ENCODE measurements around the gene RAB23. TPM values are rescaled to one million over a fixed set of nuclear protein-coding genes. Genes with fewer than 3 reads are reported as not detected.

RAB23 gene
- total and polyA plus RNA-seq, 2 donors (not counting 3 experiments of a cell fraction or from before 2014, with no cell fraction given): 3.4 to 9.4 TPM

GRCh38 chr6:57256541-57256940 lies 34.4 kb upstream of the RAB23 start:
- dilution Hi-C loops (cut with MboI; ENCODE audit: extremely low pct_ligation_motif_present, low sequenced_read_pairs): no loop called here

More at GRCh38 chr6:57256541-57256940, 34.4 kb upstream of the RAB23 start:
- no peak for FAIRE-seq
- Histone ChIP-seq H4K20me1 (replicated peaks; ENCODE audit: control insufficient read depth, extremely low read depth, insufficient read depth, low read length) (no peaks in the 10 kb centered on the region), H3K27ac (ENCODE audit: insufficient read depth, low read depth, low read length) (no peak overlapping the region), H3K36me3 (ENCODE audit: control insufficient read depth in 2 of 2, extremely low read depth in 1 of 2, insufficient read depth in 2 of 2, low read length in 2 of 2) (no peaks in the 10 kb centered on the region), H3K4me2 (ENCODE audit: insufficient read depth, low read length) (no peak overlapping the region), H2AFZ (ENCODE audit: low read depth, low read length) (no peak overlapping the region), H3K79me2 (ENCODE audit: control insufficient read depth, insufficient read depth, low read length) (no peaks in the 10 kb centered on the region), H3K4me1 (ENCODE audit: control insufficient read depth, extremely low read depth, insufficient read depth, low read length) (no peaks in the 10 kb centered on the region), H3K9me1 (replicated peaks; ENCODE audit: control insufficient read depth, extremely low read depth, insufficient read depth, low read length) (no peaks in the 10 kb centered on the region), H3K27me3 (ENCODE audit: control insufficient read depth in 2 of 2, insufficient read depth in 2 of 2, low read length in 2 of 2) (peaks cover 1 to 2% of the 10 kb centered on the region in 2 experiments), H3K4me3 (replicated peaks in 1 of 3; ENCODE audit: insufficient read depth in 1 of 3, low read depth in 1 of 3, low read length in 3 of 3) (no peak overlapping the region), H3K9ac (replicated peaks; ENCODE audit: extremely low read depth, insufficient read depth, low read length) (no peak overlapping the region), H3K9me3 (replicated peaks; ENCODE audit: control insufficient read depth, insufficient read depth, low read length) (no peaks in the 10 kb centered on the region)
- CTCF ChIA-PET: no interaction called here
- POLR2A ChIA-PET: no interaction called here
- TF ChIP-seq EZH2 (IDR thresholded peaks at IDR 0.05; ENCODE audit: borderline replicate concordance, low read depth, low read length, severe bottlenecking) (no peak), GATA2 (IDR thresholded peaks at IDR 0.05; ENCODE audit: insufficient read depth, insufficient read length, low read depth, low read length) (no peak), FOS (IDR thresholded peaks at IDR 0.05; ENCODE audit: borderline replicate concordance, insufficient read depth, low read length) (no peak), JUN (IDR thresholded peaks at IDR 0.05; ENCODE audit: borderline replicate concordance, insufficient read depth, insufficient read length, low read depth) (no peak), MYC (IDR thresholded peaks at IDR 0.05; ENCODE audit: low read depth, low read length) (no peak), POLR2AphosphoS5 (IDR thresholded peaks at IDR 0.05; ENCODE audit: insufficient read depth, low read depth, low read length) (no peak), POLR2A (IDR thresholded peaks at IDR 0.05; ENCODE audit: low read depth, low read length) (no peak)
- TF ChIP-seq, protein P1, sequence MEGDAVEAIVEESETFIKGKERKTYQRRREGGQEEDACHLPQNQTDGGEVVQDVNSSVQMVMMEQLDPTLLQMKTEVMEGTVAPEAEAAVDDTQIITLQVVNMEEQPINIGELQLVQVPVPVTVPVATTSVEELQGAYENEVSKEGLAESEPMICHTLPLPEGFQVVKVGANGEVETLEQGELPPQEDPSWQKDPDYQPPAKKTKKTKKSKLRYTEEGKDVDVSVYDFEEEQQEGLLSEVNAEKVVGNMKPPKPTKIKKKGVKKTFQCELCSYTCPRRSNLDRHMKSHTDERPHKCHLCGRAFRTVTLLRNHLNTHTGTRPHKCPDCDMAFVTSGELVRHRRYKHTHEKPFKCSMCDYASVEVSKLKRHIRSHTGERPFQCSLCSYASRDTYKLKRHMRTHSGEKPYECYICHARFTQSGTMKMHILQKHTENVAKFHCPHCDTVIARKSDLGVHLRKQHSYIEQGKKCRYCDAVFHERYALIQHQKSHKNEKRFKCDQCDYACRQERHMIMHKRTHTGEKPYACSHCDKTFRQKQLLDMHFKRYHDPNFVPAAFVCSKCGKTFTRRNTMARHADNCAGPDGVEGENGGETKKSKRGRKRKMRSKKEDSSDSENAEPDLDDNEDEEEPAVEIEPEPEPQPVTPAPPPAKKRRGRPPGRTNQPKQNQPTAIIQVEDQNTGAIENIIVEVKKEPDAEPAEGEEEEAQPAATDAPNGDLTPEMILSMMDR (IDR thresholded peaks at IDR 0.05; ENCODE audit: extremely low read depth in 1 of 2, insufficient read depth in 1 of 2, low read depth in 1 of 2, low read length in 2 of 2): no peak
- TF ChIP-seq, protein P2, sequence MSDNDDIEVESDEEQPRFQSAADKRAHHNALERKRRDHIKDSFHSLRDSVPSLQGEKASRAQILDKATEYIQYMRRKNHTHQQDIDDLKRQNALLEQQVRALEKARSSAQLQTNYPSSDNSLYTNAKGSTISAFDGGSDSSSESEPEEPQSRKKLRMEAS (IDR thresholded peaks at IDR 0.05; ENCODE audit: insufficient read depth, insufficient read length): no peak
- no TSS peak for BruUV-seq (replicated peaks)
- intact Hi-C loops (cut with micrococcal nuclease): no loop called here
- no peak for DNase-seq (ENCODE audit: low read depth, low spot score)
